ENCODE measurements around the gene TP53I13. TPM values are rescaled to one million over a fixed set of nuclear protein-coding genes. Genes with fewer than 3 reads are reported as not detected.

Gene TP53I13
- total and polyA plus RNA-seq, 10 of the 15 experiments (the other 5 are each of a cell fraction or from before 2014, with no cell fraction given) = 0.31 to 45.1 (median 19.5) TPM; not detected in 1

GRCh38 chr17:29607557-29608195 lies 39.2 kb downstream of the TP53I13 start:
- H3K36me3 ChIP-seq (ENCODE audit: control insufficient read depth in 2 of 2, insufficient read depth in 2 of 2, low read length in 1 of 2) = no peaks in the 10 kb centered on the region
- intact Hi-C loops (cut with micrococcal nuclease; ENCODE audit: unreplicated experiment) (no loop called here), in situ Hi-C loops (cut with MboI) (no loop called here)
- H3K27ac ChIP-seq (ENCODE audit: control insufficient read depth, insufficient read depth) = no peak overlapping the region
- H3K9me3 ChIP-seq (replicated peaks; ENCODE audit: control insufficient read depth, insufficient read depth, low read length) = no peaks in the 10 kb centered on the region
- no peak overlapping the region for H3K9ac ChIP-seq (ENCODE audit: control insufficient read depth, insufficient read depth, low read length)
- FAIRE-seq = no peak
- SMC1A ChIA-PET (ENCODE audit: uncharacterized antibody, unreplicated experiment) = interaction anchor here (0.6 kb wide), 2 partner anchors 114 to 359 kb away, joined by 3 read pairs; no protein-coding TSS in a partner anchor
- ATAC-seq = no peak
- no peaks in the 10 kb centered on the region for H4K20me1 ChIP-seq (ENCODE audit: control insufficient read depth, insufficient read depth)
- no peak for DNase-seq (ENCODE audit: low read depth, low spot score)
- no TSS peak for BruUV-seq (replicated peaks)
- no peak overlapping the region for H3K4me3 ChIP-seq
- POLR2A ChIA-PET = no interaction called here
- WGBS (ENCODE audit: insufficient coverage, insufficient replicate concordance, low lambda C conversion rate, missing lambda C conversion rate) = 82% methylated on average over 29 of the region's 29 CpGs
- TF ChIP-seq RAD21 (IDR thresholded peaks at IDR 0.05; ENCODE audit: insufficient read depth, low read depth, low read length) (no peak), ZNF207 (IDR thresholded peaks at IDR 0.05; ENCODE audit: borderline replicate concordance) (no peak), EED (IDR thresholded peaks at IDR 0.05; ENCODE audit: low read depth) (no peak), TCF12 (IDR thresholded peaks at IDR 0.05; ENCODE audit: low read depth, low read length) (no peak), NR2F1 (conservative IDR thresholded peaks at IDR 0.05) (no peak), NFIC (IDR thresholded peaks at IDR 0.05; ENCODE audit: low read depth, low read length) (no peak), ZBTB40 (IDR thresholded peaks at IDR 0.05; ENCODE audit: borderline replicate concordance) (no peak), CBX3 (IDR thresholded peaks at IDR 0.05; ENCODE audit: borderline replicate concordance, low read depth) (no peak), YY1 (IDR thresholded peaks at IDR 0.05; ENCODE audit: low read depth, low read length) (no peak), CEBPB (IDR thresholded peaks at IDR 0.05; ENCODE audit: borderline replicate concordance in 1 of 2, low read depth in 2 of 2, low read length in 2 of 2) (no peak), USF1 (IDR thresholded peaks at IDR 0.05; ENCODE audit: borderline replicate concordance, extremely low read length, insufficient read depth, low read depth, low read length) (no peak), CHD4 (IDR thresholded peaks at IDR 0.05) (no peak), LARP7 (IDR thresholded peaks at IDR 0.05) (no peak), BHLHE40 (IDR thresholded peaks at IDR 0.05; ENCODE audit: borderline replicate concordance in 1 of 2, low read depth in 2 of 2, low read length in 1 of 2) (no peak), SMC3 (IDR thresholded peaks at IDR 0.05; ENCODE audit: borderline replicate concordance, low read length) (no peak), WRNIP1 (IDR thresholded peaks at IDR 0.05; ENCODE audit: borderline replicate concordance, low read depth, low read length) (no peak), ATF3 (IDR thresholded peaks at IDR 0.05; ENCODE audit: borderline replicate concordance, extremely low read depth, low read depth, low read length) (no peak), STAT3 (IDR thresholded peaks at IDR 0.05; ENCODE audit: low read depth, low read length) (no peak)
- CTCF ChIA-PET = interaction anchor here (1.3 to 3.5 kb wide), 3 partner anchors 9 to 238 kb away, joined by 5 to 18 read pairs (median 5); no protein-coding TSS in a partner anchor
- no peak overlapping the region for H3K4me2 ChIP-seq (ENCODE audit: control insufficient read depth, insufficient read depth)
- H3K27me3 ChIP-seq (replicated peaks in 1 of 2; ENCODE audit: control insufficient read depth in 2 of 2, insufficient read depth in 2 of 2, low read length in 1 of 2) = no peaks in the 10 kb centered on the region
- no peak overlapping the region for H2AFZ ChIP-seq (ENCODE audit: control insufficient read depth, low read depth, low read length)
- no peaks in the 10 kb centered on the region for H3K79me2 ChIP-seq (ENCODE audit: control insufficient read depth, insufficient read depth, low read length)
- RAD21 ChIA-PET (ENCODE audit: unreplicated experiment) = interaction anchor here (1.3 to 1.7 kb wide), 2 partner anchors 10 to 27 kb away, joined by 3 to 5 read pairs; no protein-coding TSS in a partner anchor
- H3K4me1 ChIP-seq (ENCODE audit: control insufficient read depth, insufficient read depth, low read length) = no peaks in the 10 kb centered on the region
